ENCODE measurements around the gene PVALEF. TPM values are rescaled to one million over a fixed set of nuclear protein-coding genes. Genes with fewer than 3 reads are reported as not detected.

The PVALEF gene
- total RNA-seq, 2 experiments from 2014 or later = not detected

Small RNA genes lying within 50 kb of the gene (microRNA-seq; reads per million reads assigned to microRNA genes)
- gene MIR1250 (ENCODE audit: borderline microRNAs expressed, borderline replicate concordance) (not detected), gene MIR3065 (ENCODE audit: borderline microRNAs expressed, borderline replicate concordance) (not detected), gene MIR338 (ENCODE audit: borderline microRNAs expressed, borderline replicate concordance) (not detected), gene MIR657 (ENCODE audit: borderline microRNAs expressed, borderline replicate concordance) (not detected)

Other genes starting within 250 kb of the PVALEF start
- gene CHMP6, start 173.7 kb upstream of the PVALEF start, total RNA-seq = 10 to 100 TPM; 31.3 to 32.9 TPM
- gene BAIAP2, start 130.4 kb upstream of the PVALEF start, total RNA-seq = 1 to 10 TPM; 2.8 TPM
- gene AATK, start 714 bp downstream of the PVALEF start, total RNA-seq = under 1 TPM; 0.25 to 0.31 TPM
- 10 to 100 TPM; 13.6 to 19.5 TPM for gene CEP131, start 57.5 kb downstream of the PVALEF start, total RNA-seq
- 10 to 100 TPM; 54.5 to 63.2 TPM for gene TEPSIN, start 73.5 kb downstream of the PVALEF start, total RNA-seq
- gene NDUFAF8, start 73.8 kb downstream of the PVALEF start, total RNA-seq = 10 to 100 TPM; 30.7 to 39.0 TPM
- gene SLC38A10, start 129.8 kb downstream of the PVALEF start, total RNA-seq = 100 to 1,000 TPM in 1 of 2 experiments, 10 to 100 TPM in 1; 94.4 to 109 TPM
- gene BAHCC1, start 229.9 kb downstream of the PVALEF start, total RNA-seq = not detected

All from activated CD4-positive, alpha-beta T cell treated with anti-CD3 and anti-CD28 coated beads, Interleukin-2, amount 10 ng/mL, durations not matched to agents 7 days and 5 days (primary cell).